GM18526 (cell line): ENCODE results near the gene HOXC12.

Experiments used
- POLR2A ChIP-seq: IDR thresholded peaks from 3 replicates; pipeline ENCODE4 v1.6.1; 2011; ENCODE audit not compliant: insufficient read length; ENCODE audit errors: extremely low read depth

The HOXC12 gene

DNA sequence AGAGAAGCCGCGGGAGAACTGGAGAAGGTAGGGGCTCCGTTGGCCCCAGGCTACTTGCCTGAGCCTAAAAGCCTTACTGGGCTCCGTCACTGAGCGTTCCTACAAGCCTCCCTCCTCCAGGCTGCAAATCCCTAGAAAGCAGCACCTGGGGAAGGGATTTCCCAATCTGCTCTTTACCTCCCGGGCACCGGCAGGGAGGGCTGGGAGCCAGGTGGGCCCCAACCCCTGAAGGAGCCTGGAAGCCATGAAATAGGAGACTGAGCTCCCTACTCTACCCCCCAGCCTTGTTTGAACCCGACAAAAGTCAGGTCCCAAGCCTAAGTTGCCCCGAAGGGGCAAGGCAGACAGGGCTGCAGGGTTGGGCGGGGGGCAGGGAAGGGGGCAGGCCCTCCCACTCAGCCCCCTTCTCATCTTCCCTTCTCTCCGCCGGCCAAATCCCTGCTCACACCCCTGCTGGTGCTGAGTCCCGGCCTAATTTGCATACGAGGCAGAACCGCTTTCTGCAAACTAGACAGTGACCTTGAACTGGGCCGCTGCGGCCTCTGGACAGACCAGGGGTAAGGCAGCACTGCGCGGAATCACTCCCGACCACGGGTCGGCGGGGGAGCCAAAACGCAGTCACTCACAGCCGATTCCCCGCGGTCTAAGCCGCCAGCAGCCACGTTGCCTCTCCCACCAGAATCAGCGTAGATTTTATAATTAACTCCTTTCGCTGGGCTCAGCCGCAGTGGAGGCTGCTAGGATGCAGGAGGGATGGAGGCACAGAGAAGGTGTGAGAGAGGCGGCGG lies 3.7 kb upstream of the HOXC12 start:
- no peak for TF ChIP-seq POLR2A

DNA sequence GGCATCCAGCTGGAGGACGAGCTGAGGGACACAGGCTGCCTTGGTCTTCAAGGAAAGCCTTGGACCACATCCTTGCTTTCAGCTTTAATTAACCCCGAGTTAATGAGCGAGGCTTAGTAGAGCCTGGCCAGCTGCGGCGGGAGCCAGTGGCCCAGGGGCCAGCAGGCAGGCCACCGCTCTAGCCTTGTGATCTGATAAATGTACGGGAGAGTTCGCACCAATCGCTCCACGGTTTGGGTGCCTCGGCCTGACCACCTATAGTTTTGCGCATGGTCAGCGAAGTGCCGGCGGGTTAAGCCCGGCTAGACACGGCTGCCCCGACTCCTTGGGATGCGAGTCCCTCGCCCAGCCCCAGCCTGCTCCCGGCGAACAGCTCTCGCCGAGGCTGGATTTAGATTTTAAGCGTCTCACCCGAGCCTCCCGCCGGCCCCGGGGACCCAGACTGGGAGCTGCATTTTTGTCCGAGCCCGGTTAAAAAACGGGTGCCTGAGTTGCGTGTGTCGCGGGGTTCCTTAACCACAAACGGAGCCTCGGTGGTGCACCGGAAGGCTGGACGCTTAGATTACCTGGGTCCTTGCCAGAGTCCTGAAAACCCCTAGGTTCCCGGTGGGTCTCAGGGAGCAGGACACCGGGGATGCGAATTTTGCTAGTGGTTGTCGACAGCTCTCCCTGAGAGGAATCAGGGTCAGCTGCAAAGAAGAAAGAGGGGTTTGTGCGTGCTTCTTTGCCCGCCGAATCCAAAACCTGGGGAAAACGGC lies 2.9 kb upstream of the HOXC12 start:
- TF ChIP-seq POLR2A, result no peak

DNA sequence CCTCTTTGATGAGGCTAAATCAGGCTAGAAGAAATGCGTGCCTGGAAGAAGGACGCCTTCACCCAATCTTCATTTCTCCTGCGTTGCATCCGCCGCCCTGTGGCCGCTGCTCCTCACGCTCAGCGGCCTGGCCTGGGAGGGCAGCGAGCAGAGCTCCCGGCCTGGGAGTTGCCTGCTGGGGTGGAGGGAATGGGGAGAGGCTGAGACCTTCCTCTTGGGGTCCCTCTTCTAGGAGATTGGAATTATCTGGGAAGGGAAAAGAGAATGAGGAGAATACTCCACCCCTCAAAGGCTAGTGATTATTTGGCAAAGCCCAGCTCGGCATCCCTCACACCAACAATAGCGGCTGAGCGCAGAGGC lies 2.4 kb upstream of the HOXC12 start:
- no peak for TF ChIP-seq POLR2A

DNA sequence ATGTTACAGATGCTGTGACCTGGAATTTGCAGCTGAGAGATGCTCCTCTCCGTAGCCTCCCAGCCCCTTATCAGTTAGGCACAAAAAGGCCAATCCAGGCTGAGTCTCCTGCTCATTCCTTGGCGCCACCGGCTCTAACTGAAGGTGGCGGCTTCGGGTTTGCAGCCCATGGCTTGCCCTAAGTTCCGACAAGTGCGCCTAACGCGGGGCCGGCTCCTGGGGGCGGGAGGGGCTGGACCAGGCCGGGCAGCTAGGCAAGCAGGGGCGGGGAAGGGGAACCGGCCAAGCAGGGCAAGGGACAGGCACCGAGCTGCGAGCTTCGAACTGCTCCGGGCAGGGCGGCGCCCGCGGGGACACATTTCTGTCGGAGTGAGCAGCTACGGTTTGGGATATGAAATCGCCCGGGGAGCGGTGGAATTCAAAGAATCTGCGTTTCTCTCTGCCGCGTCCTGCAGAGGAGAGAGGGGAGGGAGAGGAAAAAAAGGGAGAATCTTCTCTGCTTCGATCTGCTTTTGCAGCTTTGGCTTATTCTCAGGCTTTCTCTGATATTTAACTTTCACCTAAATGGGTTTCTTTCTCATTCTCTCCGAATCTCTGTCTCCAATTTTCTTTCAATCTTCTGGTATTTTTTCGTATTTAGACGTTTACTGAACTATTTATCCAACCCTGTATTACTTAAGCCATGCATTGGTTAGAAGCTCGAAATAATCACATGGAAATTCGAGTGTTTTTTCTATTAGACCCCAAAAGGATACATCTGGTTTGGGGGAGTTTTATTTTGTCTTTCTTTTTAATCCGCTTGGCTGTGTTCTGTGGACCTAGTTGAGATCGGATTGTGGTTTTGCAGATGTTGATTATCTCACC lies 1.6 kb upstream of the HOXC12 start:
- TF ChIP-seq POLR2A, result no peak

DNA sequence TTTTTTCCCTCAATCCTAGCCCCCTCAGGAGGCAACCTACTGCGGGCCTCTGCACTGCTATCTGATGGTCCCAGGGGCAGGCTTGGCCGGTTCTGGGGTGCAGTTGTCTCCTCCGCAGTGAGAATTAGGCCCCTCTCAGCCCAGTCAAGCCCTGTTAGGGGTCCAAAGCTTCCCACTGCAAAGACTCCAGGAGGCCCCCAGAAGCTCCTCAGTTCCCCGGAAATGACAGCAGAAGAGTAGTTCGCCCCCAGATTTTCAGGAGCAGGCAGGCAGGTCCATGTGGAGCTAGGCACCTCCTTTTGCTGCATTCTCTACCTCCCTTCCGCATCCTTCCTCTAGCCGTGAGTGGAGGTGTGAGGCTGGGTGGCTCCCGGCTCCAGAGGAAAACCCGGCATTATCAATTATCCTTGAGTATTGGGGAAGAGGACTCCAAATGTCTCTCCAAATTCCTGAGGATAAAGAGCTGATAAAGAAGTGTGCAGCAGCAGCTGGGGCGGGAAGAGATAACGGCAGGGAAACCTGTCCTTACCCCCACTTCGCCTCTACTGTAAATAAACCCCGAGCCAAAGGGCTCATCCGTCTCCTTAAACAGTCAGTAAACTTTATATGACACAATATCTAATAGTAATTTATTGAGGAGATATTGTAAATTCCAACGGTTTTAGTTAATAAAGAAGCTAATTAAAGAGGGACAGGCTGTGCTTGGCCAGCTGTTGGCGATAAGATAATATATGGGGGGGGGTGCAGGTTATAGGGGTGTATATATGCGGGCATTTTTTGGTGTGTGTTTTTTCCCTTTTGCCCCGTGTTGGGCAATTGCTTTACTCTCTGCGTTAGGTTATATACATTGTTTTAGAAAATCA lies 641 bp upstream of the HOXC12 start:
- no peak for TF ChIP-seq POLR2A

DNA sequence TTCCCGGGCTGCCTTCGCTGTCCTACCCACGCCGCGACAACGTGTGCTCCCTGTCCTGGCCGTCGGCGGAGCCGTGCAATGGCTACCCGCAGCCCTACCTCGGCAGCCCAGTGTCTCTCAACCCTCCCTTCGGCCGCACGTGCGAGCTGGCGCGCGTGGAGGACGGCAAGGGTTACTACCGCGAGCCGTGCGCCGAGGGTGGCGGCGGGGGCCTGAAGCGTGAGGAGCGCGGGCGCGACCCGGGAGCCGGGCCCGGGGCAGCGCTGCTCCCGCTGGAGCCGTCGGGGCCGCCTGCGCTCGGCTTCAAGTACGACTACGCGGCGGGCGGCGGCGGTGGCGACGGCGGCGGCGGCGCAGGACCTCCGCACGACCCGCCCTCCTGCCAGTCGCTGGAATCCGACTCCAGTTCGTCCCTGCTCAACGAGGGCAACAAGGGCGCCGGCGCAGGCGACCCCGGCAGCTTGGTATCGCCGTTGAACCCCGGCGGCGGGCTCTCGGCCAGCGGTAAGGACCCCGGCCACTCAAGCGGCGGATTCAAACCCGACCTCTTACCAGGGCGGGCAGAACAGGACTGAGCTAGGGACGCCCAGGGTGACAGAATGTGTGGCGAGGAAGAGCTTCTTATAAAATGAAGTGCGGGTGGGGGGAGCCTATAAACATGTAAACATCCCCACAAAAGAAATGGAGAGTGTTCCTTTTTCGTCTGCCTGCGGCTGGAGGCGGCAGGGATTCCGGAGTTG lies 503 bp downstream of the HOXC12 start:
- no peak for TF ChIP-seq POLR2A

DNA sequence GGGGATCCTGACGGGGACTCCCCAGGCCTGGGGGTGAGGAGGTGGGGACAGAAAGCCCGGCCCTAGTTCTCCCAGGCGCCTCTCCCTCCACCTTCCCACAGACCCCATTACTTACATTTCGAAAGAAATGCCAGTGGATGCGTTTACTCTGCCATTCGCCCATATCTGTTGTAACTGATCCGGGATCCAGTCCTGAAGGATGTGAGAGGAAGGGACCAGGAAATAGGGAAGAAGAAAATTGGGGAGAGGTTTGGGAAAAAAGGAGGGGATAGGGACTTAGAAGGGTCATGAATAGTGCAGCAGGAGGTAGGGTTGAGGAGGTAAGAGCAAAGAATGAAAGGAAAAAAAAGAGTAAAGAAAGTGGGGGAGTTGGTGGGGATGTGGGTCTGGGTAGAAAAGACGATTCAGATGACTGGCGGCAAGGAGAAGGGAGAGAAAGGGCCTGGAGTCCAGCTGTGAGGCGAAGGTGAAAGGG lies 1.1 kb downstream of the HOXC12 start:
- TF ChIP-seq POLR2A, result no peak

DNA sequence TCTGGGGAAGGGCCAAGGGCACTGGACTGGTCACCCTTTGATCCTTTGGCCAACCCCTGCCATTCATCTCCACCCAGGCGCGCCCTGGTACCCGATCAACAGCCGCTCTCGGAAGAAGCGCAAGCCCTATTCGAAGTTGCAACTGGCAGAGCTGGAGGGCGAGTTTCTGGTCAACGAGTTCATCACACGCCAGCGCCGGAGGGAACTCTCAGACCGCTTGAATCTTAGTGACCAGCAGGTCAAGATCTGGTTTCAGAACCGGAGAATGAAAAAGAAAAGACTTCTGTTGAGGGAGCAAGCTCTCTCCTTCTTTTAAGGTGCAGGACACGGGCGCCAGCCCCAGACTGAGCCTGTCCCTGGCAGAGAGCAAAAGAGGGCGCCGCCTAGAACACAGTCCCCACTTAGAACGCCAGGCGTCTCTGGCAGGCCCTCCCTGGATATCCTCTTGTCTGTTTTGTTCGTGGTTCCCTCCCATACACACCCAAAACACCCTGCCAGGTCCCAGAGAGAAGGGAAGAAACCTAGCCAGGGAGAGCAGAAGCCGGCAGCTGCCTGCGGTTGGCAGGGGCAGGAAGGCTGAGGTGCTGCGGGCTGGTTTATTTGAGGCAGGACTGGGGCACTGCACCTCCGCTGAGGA lies 1.7 kb downstream of the HOXC12 start:
- TF ChIP-seq POLR2A, result no peak

DNA sequence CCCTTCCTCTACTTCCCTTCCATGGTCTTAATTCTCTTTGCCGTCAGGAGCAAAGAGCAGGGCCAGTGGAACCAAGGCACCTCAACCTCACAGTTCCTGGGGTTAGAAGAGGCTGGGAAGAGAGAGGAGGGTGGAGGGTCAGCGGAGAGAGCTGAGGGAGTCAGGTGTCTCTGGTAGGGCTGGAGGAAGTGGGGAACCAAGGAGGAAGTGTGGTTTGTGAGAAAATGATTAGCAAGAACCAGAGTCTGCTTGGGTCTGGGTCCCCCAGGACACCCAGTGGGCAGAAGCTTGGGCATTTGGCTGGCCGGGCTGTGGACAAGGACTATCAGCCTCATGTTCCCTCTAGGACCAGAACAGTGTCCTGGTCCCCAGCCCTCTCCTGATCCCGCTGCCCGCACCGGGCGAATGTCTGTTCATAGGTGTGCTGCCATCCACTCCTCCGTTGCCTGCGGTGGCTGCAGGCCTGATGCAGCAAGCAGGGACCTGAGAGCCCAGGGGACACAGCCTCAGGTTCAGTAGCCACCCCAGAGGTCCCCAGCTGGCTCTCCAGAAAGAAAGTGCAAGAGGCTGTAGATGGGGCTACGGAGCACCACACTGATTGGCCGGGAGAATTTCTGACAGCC lies 2.3 kb downstream of the HOXC12 start:
- TF ChIP-seq POLR2A, result no peak

DNA sequence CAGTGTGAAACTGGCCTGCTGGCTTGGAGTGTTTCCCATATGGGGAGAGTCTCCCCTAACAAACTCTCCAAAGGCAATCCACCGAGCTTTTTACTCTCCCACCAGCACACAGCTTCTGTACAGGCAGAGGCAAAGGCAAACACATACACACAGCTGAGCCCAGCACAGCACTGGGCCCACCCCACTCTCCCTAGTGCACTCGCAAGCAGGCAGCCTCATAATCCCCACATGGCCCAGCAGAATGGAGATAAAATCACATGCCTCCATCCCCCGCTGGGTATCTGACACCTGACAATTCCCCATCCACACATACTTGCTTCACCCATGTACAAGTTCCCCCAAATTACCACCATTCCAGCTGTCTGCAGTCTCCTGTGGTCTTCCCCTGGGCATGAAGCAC lies 3.4 kb downstream of the HOXC12 start:
- no peak for TF ChIP-seq POLR2A

DNA sequence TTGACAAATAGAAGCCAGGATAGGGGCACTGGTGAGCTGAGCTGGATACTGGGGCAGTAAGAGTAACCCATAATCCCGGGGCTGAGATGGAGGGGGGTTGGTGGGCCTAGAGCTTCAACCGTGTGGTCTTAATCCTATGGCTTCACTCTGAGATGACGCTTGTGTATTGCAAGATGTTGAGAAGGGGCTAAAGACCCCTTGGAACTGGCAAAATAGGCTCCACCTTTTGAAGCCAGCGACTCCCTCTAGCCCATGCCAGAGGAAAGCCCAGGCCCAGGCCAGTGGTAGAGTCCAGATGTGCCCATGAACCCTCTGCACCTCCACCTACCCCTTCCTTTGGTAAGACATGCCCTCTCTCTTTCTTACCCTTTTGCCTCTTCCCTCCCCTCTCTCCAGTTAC lies 4.6 kb downstream of the HOXC12 start:
- no peak for TF ChIP-seq POLR2A

DNA sequence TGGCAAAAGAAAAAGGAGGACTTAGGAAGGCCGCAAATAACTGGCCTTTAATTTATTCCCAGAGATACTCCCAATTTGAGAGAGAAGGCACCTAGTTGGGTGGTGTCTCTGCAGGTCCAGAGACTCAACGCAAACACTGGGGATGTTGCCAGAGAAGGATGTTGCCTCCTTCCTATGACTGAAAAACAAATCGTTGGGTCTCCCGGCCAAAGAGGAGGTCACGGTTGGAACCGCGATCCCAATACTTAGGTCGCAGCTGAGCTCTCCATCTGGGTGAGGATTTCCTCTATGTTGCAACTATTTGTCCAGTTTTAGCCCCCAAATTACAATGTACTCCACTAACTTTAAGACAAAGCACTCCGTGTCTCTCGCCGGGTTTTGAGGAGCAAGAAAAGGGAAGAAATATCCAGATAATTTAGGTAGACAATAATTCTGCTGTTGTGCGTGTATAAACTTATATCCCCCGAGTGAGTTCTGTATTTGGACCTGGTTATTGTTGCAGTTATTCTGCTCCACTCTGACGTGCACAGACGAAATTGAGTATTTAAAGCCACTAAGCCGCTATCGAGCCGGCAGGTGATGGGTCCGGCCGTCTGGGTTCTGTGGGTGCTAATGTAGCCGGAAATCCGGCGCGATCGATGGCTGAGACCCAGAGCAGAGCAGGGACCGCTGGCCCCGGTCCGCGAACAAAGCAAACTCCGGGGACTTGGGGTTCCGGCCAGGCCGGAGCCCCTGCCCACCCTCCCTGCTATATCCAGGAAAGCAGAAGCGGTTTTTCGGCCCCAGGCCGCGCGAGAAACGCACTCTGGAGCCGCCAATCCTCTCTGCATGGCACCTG lies 5.7 kb downstream of the HOXC12 start:
- TF ChIP-seq POLR2A, result no peak
